Measurements from ENCODE around the gene ARMC7.
A peak's percentile ranks its signal among the peaks of the same experiment; 100 is the strongest.

The ARMC7 gene

GRCh38 chr17:75116737-75117136, 7.0 kb downstream of the ARMC7 start:
- peaks cover 4 to 14% of the 10 kb centered on the region in 2 experiments for H3K36me3 ChIP-seq (ENCODE audit: control insufficient read depth in 1 of 2, insufficient read depth in 2 of 2, low read length in 2 of 2)
- DNase-seq, result no peak
- H4K91ac ChIP-seq (ENCODE audit: low read depth, low read length), result no peak overlapping the region
- no peak overlapping the region for H2BK120ac ChIP-seq (ENCODE audit: insufficient read depth, low read length, poor library complexity)
- no peak overlapping the region for H3K4ac ChIP-seq (ENCODE audit: low read depth, low read length)
- WGBS (ENCODE audit: extremely low coverage, insufficient coverage, insufficient read length), result no CpG with 5 or more reads among the region's 9 CpGs
- no peak overlapping the region for H4K8ac ChIP-seq (ENCODE audit: low read depth, low read length)
- H2BK5ac ChIP-seq (ENCODE audit: low read depth, low read length, poor library complexity), result no peak overlapping the region
- no peaks in the 10 kb centered on the region for H3K9me3 ChIP-seq (ENCODE audit: insufficient read depth, low read depth, low read length)
- H3K18ac ChIP-seq (ENCODE audit: low read length), result no peak overlapping the region
- no peak overlapping the region for H3K14ac ChIP-seq (ENCODE audit: low read length)
- no peak overlapping the region for H3K23ac ChIP-seq (ENCODE audit: low read length)
- no peak overlapping the region for H3K4me3 ChIP-seq (ENCODE audit: low read depth, low read length)
- H2AFZ ChIP-seq (ENCODE audit: insufficient read depth, low read length, poor library complexity), result no peak overlapping the region
- H3K79me2 ChIP-seq (ENCODE audit: control insufficient read depth, insufficient read depth, low read length, poor library complexity), result no peaks in the 10 kb centered on the region
- no peak overlapping the region for H3K27ac ChIP-seq (ENCODE audit: low read depth, low read length)
- H2AK5ac ChIP-seq (ENCODE audit: low read length), result no peak overlapping the region
- H3K27me3 ChIP-seq (ENCODE audit: insufficient read depth, low read length), result no peaks in the 10 kb centered on the region
- H2BK12ac ChIP-seq (ENCODE audit: low read length), result no peak overlapping the region
- peaks cover 0 to 3% of the 10 kb centered on the region in 2 experiments for H3K4me1 ChIP-seq (ENCODE audit: control insufficient read depth in 1 of 2, insufficient read depth in 2 of 2, low read length in 2 of 2)
- no peak overlapping the region for H3K4me2 ChIP-seq (ENCODE audit: low read length)
- H3K79me1 ChIP-seq (ENCODE audit: low read length), result peaks cover 2% of the 10 kb centered on the region
- no peak overlapping the region for H4K12ac ChIP-seq (ENCODE audit: low read depth, low read length)
- no peak overlapping the region for H3K9ac ChIP-seq (ENCODE audit: low read length)

DNA sequence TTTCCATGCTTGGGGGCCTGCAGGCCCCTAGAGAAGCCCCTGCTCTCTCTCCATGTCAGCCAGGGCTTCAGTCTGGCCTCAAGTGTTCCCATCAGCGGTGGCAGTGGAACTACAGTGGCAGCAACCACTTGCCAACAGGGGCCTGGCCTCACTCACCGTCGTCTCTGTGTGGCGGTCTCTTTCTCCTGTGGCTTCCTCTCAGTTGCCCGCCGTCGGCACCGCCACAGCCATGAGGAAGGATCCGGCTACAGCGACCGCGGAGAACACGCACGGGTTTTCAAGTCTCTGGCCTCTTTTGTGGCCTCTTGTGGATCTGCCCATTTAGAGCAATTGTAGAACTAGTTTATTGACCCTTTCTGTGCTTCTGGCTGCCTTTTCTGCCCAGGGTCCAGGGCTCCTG, 8.5 kb downstream of the ARMC7 start:
- H3K4me3 ChIP-seq (ENCODE audit: low read depth, low read length), result no peak overlapping the region
- H3K23ac ChIP-seq (ENCODE audit: low read length), result no peak overlapping the region
- H3K79me2 ChIP-seq (ENCODE audit: control insufficient read depth, insufficient read depth, low read length, poor library complexity), result no peaks in the 10 kb centered on the region
- WGBS (ENCODE audit: extremely low coverage, insufficient coverage, insufficient read length), result no CpG with 5 or more reads among the region's 14 CpGs
- no peak overlapping the region for H2BK5ac ChIP-seq (ENCODE audit: low read depth, low read length, poor library complexity)
- H3K4me2 ChIP-seq (ENCODE audit: low read length), result no peak overlapping the region
- no peak overlapping the region for H4K12ac ChIP-seq (ENCODE audit: low read depth, low read length)
- DNase-seq, result no peak
- no peaks in the 10 kb centered on the region for H3K27me3 ChIP-seq (ENCODE audit: insufficient read depth, low read length)
- H2BK12ac ChIP-seq (ENCODE audit: low read length), result no peak overlapping the region
- H3K18ac ChIP-seq (ENCODE audit: low read length), result no peak overlapping the region
- no peak overlapping the region for H3K9ac ChIP-seq (ENCODE audit: low read length)
- H3K79me1 ChIP-seq (ENCODE audit: low read length), result peaks cover 2% of the 10 kb centered on the region
- no peak overlapping the region for H2AFZ ChIP-seq (ENCODE audit: insufficient read depth, low read length, poor library complexity)
- no peaks in the 10 kb centered on the region for H3K9me3 ChIP-seq (ENCODE audit: insufficient read depth, low read depth, low read length)
- no peak overlapping the region for H3K14ac ChIP-seq (ENCODE audit: low read length)
- H3K4ac ChIP-seq (ENCODE audit: low read depth, low read length), result no peak overlapping the region
- no peak overlapping the region for H3K27ac ChIP-seq (ENCODE audit: low read depth, low read length)
- peaks cover 4 to 14% of the 10 kb centered on the region in 2 experiments for H3K36me3 ChIP-seq (ENCODE audit: control insufficient read depth in 1 of 2, insufficient read depth in 2 of 2, low read length in 2 of 2)
- H3K4me1 ChIP-seq (ENCODE audit: control insufficient read depth in 1 of 2, insufficient read depth in 2 of 2, low read length in 2 of 2), result peaks cover 0 to 3% of the 10 kb centered on the region in 2 experiments
- no peak overlapping the region for H2BK120ac ChIP-seq (ENCODE audit: insufficient read depth, low read length, poor library complexity)
- H2AK5ac ChIP-seq (ENCODE audit: low read length), result no peak overlapping the region
- no peak overlapping the region for H4K91ac ChIP-seq (ENCODE audit: low read depth, low read length)
- H4K8ac ChIP-seq (ENCODE audit: low read depth, low read length), result no peak overlapping the region

- DNase-seq, result peak; percentile 70 to 78
- Histone ChIP-seq H3K79me2 (ENCODE audit: control insufficient read depth, insufficient read depth, low read length, poor library complexity) (no peaks in the 10 kb centered on the region), H4K91ac (ENCODE audit: low read depth, low read length) (no peak overlapping the region), H3K23ac (ENCODE audit: low read length) (no peak overlapping the region), H2BK12ac (ENCODE audit: low read length) (no peak overlapping the region), H3K9me3 (ENCODE audit: insufficient read depth, low read depth, low read length) (peaks cover 2% of the 10 kb centered on the region), H4K12ac (ENCODE audit: low read depth, low read length) (no peak overlapping the region), H4K8ac (ENCODE audit: low read depth, low read length) (no peak overlapping the region), H3K4me2 (ENCODE audit: low read length) (no peak overlapping the region), H3K14ac (ENCODE audit: low read length) (no peak overlapping the region), H3K9ac (ENCODE audit: low read length) (no peak overlapping the region), H3K36me3 (ENCODE audit: control insufficient read depth in 1 of 2, insufficient read depth in 2 of 2, low read length in 2 of 2) (peaks cover 7 to 8% of the 10 kb centered on the region in 2 experiments), H3K27ac (ENCODE audit: low read depth, low read length) (no peak overlapping the region), H3K79me1 (ENCODE audit: low read length) (no peaks in the 10 kb centered on the region), H2BK120ac (ENCODE audit: insufficient read depth, low read length, poor library complexity) (no peak overlapping the region), H3K4me1 (ENCODE audit: control insufficient read depth in 1 of 2, insufficient read depth in 2 of 2, low read length in 2 of 2) (no peaks in the 10 kb centered on the region), H2AK5ac (ENCODE audit: low read length) (no peak overlapping the region), H2AFZ (ENCODE audit: insufficient read depth, low read length, poor library complexity) (no peak overlapping the region), H3K4ac (ENCODE audit: low read depth, low read length) (no peak overlapping the region), H3K27me3 (ENCODE audit: insufficient read depth, low read length) (no peaks in the 10 kb centered on the region), H2BK5ac (ENCODE audit: low read depth, low read length, poor library complexity) (no peak overlapping the region), H3K18ac (ENCODE audit: low read length) (no peak overlapping the region), H3K4me3 (ENCODE audit: low read depth, low read length) (no peak overlapping the region)
- whole genome bisulfite sequencing (ENCODE audit: extremely low coverage, insufficient coverage, insufficient read length), result no CpG with 5 or more reads among the region's 19 CpGs
These were observed 14.5 kb downstream of the ARMC7 start for GRCh38 chr17:75124041-75124818.

- H4K91ac ChIP-seq (ENCODE audit: low read depth, low read length), result no peak overlapping the region
- H3K27me3 ChIP-seq (ENCODE audit: insufficient read depth, low read length), result no peaks in the 10 kb centered on the region
- DNase-seq, result no peak
- no CpG with 5 or more reads among the region's 4 CpGs for WGBS (ENCODE audit: extremely low coverage, insufficient coverage, insufficient read length)
- no peaks in the 10 kb centered on the region for H3K79me1 ChIP-seq (ENCODE audit: low read length)
- no peak overlapping the region for H3K4me2 ChIP-seq (ENCODE audit: low read length)
- no peaks in the 10 kb centered on the region for H3K4me1 ChIP-seq (ENCODE audit: control insufficient read depth in 1 of 2, insufficient read depth in 2 of 2, low read length in 2 of 2)
- H3K4ac ChIP-seq (ENCODE audit: low read depth, low read length), result no peak overlapping the region
- H4K8ac ChIP-seq (ENCODE audit: low read depth, low read length), result no peak overlapping the region
- peaks cover 2% of the 10 kb centered on the region for H3K9me3 ChIP-seq (ENCODE audit: insufficient read depth, low read depth, low read length)
- H3K18ac ChIP-seq (ENCODE audit: low read length), result peak overlapping the region; percentile 3
- no peak overlapping the region for H2AK5ac ChIP-seq (ENCODE audit: low read length)
- H3K14ac ChIP-seq (ENCODE audit: low read length), result no peak overlapping the region
- no peak overlapping the region for H2BK120ac ChIP-seq (ENCODE audit: insufficient read depth, low read length, poor library complexity)
- no peak overlapping the region for H3K27ac ChIP-seq (ENCODE audit: low read depth, low read length)
- H2AFZ ChIP-seq (ENCODE audit: insufficient read depth, low read length, poor library complexity), result no peak overlapping the region
- no peak overlapping the region for H2BK12ac ChIP-seq (ENCODE audit: low read length)
- no peak overlapping the region for H3K9ac ChIP-seq (ENCODE audit: low read length)
- H3K4me3 ChIP-seq (ENCODE audit: low read depth, low read length), result no peak overlapping the region
- H3K79me2 ChIP-seq (ENCODE audit: control insufficient read depth, insufficient read depth, low read length, poor library complexity), result no peaks in the 10 kb centered on the region
- H3K36me3 ChIP-seq (ENCODE audit: control insufficient read depth in 1 of 2, insufficient read depth in 2 of 2, low read length in 2 of 2), result peaks cover 12 to 13% of the 10 kb centered on the region in 2 experiments
- no peak overlapping the region for H4K12ac ChIP-seq (ENCODE audit: low read depth, low read length)
- no peak overlapping the region for H3K23ac ChIP-seq (ENCODE audit: low read length)
- H2BK5ac ChIP-seq (ENCODE audit: low read depth, low read length, poor library complexity), result no peak overlapping the region
These were observed 15.0 kb downstream of the ARMC7 start for GRCh38 chr17:75124819-75125162.

All from trophoblast cell (in vitro differentiated cells and primary cell).